HUES6 (cell line): ENCODE measurements around the gene SIGLEC12.

ENCODE experiments used
- H3K27ac ChIP-seq: 2 replicates; pipeline ENCODE4 v1.7.0; 2013; ENCODE audit warnings: low read depth, mild to moderate bottlenecking, low read length, inconsistent platforms
- H3K27me3 ChIP-seq: 2 replicates; pipeline ENCODE4 v1.6.1; 2013; ENCODE audit warnings: low read length; ENCODE audit not compliant: control insufficient read depth, insufficient read depth
- H3K36me3 ChIP-seq: 2 replicates; pipeline ENCODE4 v1.6.1; 2013; ENCODE audit warnings: low read length; ENCODE audit not compliant: control insufficient read depth, insufficient read depth
- H3K4me1 ChIP-seq: 2 replicates; pipeline ENCODE4 v1.6.1; 2013; ENCODE audit warnings: low read length; ENCODE audit not compliant: control insufficient read depth, insufficient read depth
- H3K4me3 ChIP-seq: 2 replicates; pipeline ENCODE4 v1.5.1; 2013; ENCODE audit warnings: low read depth, low read length
- H3K9ac ChIP-seq: one replicate; pipeline ENCODE4 v1.6.1; 2013; ENCODE audit warnings: mild to moderate bottlenecking, low read length
- H3K9me3 ChIP-seq: 2 replicates; pipeline ENCODE4 v1.6.1; 2013; ENCODE audit warnings: low read depth, low read length; ENCODE audit not compliant: control insufficient read depth, insufficient read depth

SIGLEC12 gene

GRCh38 chr19:51501594-51502263 is at the start of gene SIGLEC12:
Gene SIGLEC12 (minus strand): TSS chr19:51501800. CDS start chr19:51501733, 67 bp downstream.
- H3K4me3 ChIP-seq, result no peak within 1 kb of the TSS
- no peaks in the 10 kb centered on the region for H3K36me3 ChIP-seq
- no peak within 1 kb of the TSS for H3K27ac ChIP-seq
- H3K4me1 ChIP-seq, result no peaks in the 10 kb centered on the region
- peaks cover 34% of the 10 kb centered on the region for H3K27me3 ChIP-seq
- no peak within 1 kb of the TSS for H3K9ac ChIP-seq
- H3K9me3 ChIP-seq, result 0 out of 2 replicates have a peak, but pooled peaks cover 3% of the 10 kb centered on the region

- Histone ChIP-seq H3K9ac (no peak overlapping the region), H3K27ac (no peak overlapping the region), H3K4me1 (no peaks in the 10 kb centered on the region; the same call in 1 of the 2 replicates), H3K9me3 (no peaks in the 10 kb centered on the region), H3K36me3 (no peaks in the 10 kb centered on the region), H3K27me3 (peaks cover 30% of the 10 kb centered on the region), H3K4me3 (no peak overlapping the region)
Measured at GRCh38 chr19:51550848-51551672, 49.5 kb upstream of the SIGLEC12 start.

GRCh38 chr19:51549533-51550324 is 48.1 kb upstream of the SIGLEC12 start:
- Histone ChIP-seq H3K4me3 (no peak overlapping the region), H3K9ac (no peak overlapping the region), H3K27me3 (peaks cover 38% of the 10 kb centered on the region), H3K36me3 (no peaks in the 10 kb centered on the region), H3K27ac (no peak overlapping the region), H3K9me3 (no peaks in the 10 kb centered on the region), H3K4me1 (no peaks in the 10 kb centered on the region; the same call in 1 of the 2 replicates)

- H3K4me3 ChIP-seq, result no peak overlapping the region
- H3K27me3 ChIP-seq, result peaks cover 36% of the 10 kb centered on the region
- H3K9ac ChIP-seq, result no peak overlapping the region
- H3K27ac ChIP-seq, result no peak overlapping the region
- no peaks in the 10 kb centered on the region for H3K9me3 ChIP-seq
- H3K36me3 ChIP-seq, result no peaks in the 10 kb centered on the region
- H3K4me1 ChIP-seq, result no peaks in the 10 kb centered on the region; the same call in 1 of the 2 replicates
Measured at GRCh38 chr19:51548891-51549305, 47.3 kb upstream of the SIGLEC12 start.

- no peaks in the 10 kb centered on the region for H3K36me3 ChIP-seq
- H3K27ac ChIP-seq, result peak overlapping the region; percentile 75; the same call in 1 of the 2 replicates
- H3K4me1 ChIP-seq, result no peaks in the 10 kb centered on the region; the same call in 1 of the 2 replicates
- peaks cover 36% of the 10 kb centered on the region for H3K27me3 ChIP-seq
- no peaks in the 10 kb centered on the region for H3K9me3 ChIP-seq
- peak overlapping the region; percentile 52 for H3K9ac ChIP-seq
- H3K4me3 ChIP-seq, result no peak overlapping the region; the same call in 1 of the 2 replicates
Measured at GRCh38 chr19:51548213-51548651, 46.6 kb upstream of the SIGLEC12 start.

- no peaks in the 10 kb centered on the region; the same call in 1 of the 2 replicates for H3K4me1 ChIP-seq
- peaks cover 37% of the 10 kb centered on the region for H3K27me3 ChIP-seq
- H3K27ac ChIP-seq, result peak overlapping the region; percentile 75; the same call in 1 of the 2 replicates
- H3K36me3 ChIP-seq, result no peaks in the 10 kb centered on the region
- H3K4me3 ChIP-seq, result no peak overlapping the region
- H3K9ac ChIP-seq, result peak overlapping the region; percentile 52
- H3K9me3 ChIP-seq, result no peaks in the 10 kb centered on the region
Measured at GRCh38 chr19:51547397-51548212, 46.0 kb upstream of the SIGLEC12 start.

GRCh38 chr19:51546650-51547396 is 45.2 kb upstream of the SIGLEC12 start:
- peak overlapping the region; percentile 4; the same call in 1 of the 2 replicates for H3K27ac ChIP-seq
- H3K36me3 ChIP-seq, result no peaks in the 10 kb centered on the region
- peak overlapping the region; percentile 29 for H3K9ac ChIP-seq
- no peaks in the 10 kb centered on the region for H3K9me3 ChIP-seq
- H3K27me3 ChIP-seq, result peaks cover 39% of the 10 kb centered on the region; the same call in 1 of the 2 replicates
- H3K4me3 ChIP-seq, result no peak overlapping the region
- H3K4me1 ChIP-seq, result no peaks in the 10 kb centered on the region; the same call in 1 of the 2 replicates

- Histone ChIP-seq H3K27ac (no peak overlapping the region), H3K9me3 (no peaks in the 10 kb centered on the region), H3K4me1 (no peaks in the 10 kb centered on the region; the same call in 1 of the 2 replicates), H3K4me3 (no peak overlapping the region), H3K9ac (no peak overlapping the region), H3K36me3 (no peaks in the 10 kb centered on the region), H3K27me3 (peaks cover 39% of the 10 kb centered on the region)
Measured at GRCh38 chr19:51546107-51546649, 44.6 kb upstream of the SIGLEC12 start.

- no peak overlapping the region for H3K4me3 ChIP-seq
- H3K36me3 ChIP-seq, result no peaks in the 10 kb centered on the region
- H3K9me3 ChIP-seq, result no peaks in the 10 kb centered on the region
- H3K9ac ChIP-seq, result no peak overlapping the region
- H3K27ac ChIP-seq, result no peak overlapping the region
- H3K27me3 ChIP-seq, result peaks cover 33% of the 10 kb centered on the region
- H3K4me1 ChIP-seq, result no peaks in the 10 kb centered on the region; the same call in 1 of the 2 replicates
Measured at GRCh38 chr19:51544038-51544437, 42.4 kb upstream of the SIGLEC12 start.
